HepG2 (cell line): ENCODE measurements around the gene UBE2G2.

Source experiments
- CREBL2 ChIP-seq: sonication (generic); formaldehyde crosslinking; IDR thresholded peaks from 2 replicates; pipeline ENCODE4 v1.8.1; 2023; ENCODE audit warnings: missing genetic modification reagents, mild to moderate bottlenecking, borderline replicate concordance
- POLR2A ChIP-seq, 2 experiments: IDR thresholded peaks; 2 replicates each; pipeline ENCODE4 v1.6.1; 2011; ENCODE audit warnings: low read depth in 2 of 2, low read length in 2 of 2, mild to moderate bottlenecking in 1 of 2, moderate library complexity in 1 of 2; ENCODE audit not compliant: insufficient read depth in 1 of 2
- PRDM15 ChIP-seq: sonication (generic); formaldehyde crosslinking; IDR thresholded peaks from 2 replicates; pipeline ENCODE4 v1.4.0; 2020; ENCODE audit warnings: missing genetic modification reagents
- RERE ChIP-seq: IDR thresholded peaks from 2 replicates; pipeline ENCODE4 v1.6.1; 2016; ENCODE audit warnings: low read depth, missing genetic modification reagents, missing compliant biosample characterization
- SP1 ChIP-seq, 2 experiments: fragments of 450-650 bp in 1 of 2; sonication (generic) in 1 of 2; formaldehyde crosslinking in 1 of 2; IDR thresholded peaks; 2 replicates each; pipeline versions ENCODE4 v1.4.0 to v1.6.1; 2016 to 2020; ENCODE audit warnings: missing genetic modification reagents in 1 of 2

- TF ChIP-seq POLR2A (IDR thresholded peaks at IDR 0.05; ENCODE audit: insufficient read depth in 1 of 2, low read depth in 2 of 2, low read length in 2 of 2) (no peak), SP1 (IDR thresholded peaks at IDR 0.05) (no peak), SP1 (CRISPR knock-in tag; IDR thresholded peaks at IDR 0.05) (no peak), PRDM15 (CRISPR knock-in tag) (no peak), RERE (CRISPR knock-in tag) (no peak), CREBL2 (CRISPR knock-in tag) (no peak)
Measured at GRCh38 chr21:44837537-44837936, 35.9 kb upstream of the UBE2G2 start.
